C4-2B (cell line): ENCODE data around the gene ELL3.
"Not testable (repeated sequence)": the region's sequence is repeated elsewhere in the genome, so short reads cannot be mapped to it uniquely, and the experiment has no call there.

Source experiments
- ZFX ChIP-seq: fragments of 450-650 bp; IDR thresholded peaks from 2 replicates; pipeline ENCODE4 v1.6.1; 2017
- TF ChIP-seq, protein P1 (sequence below): fragments of 450-650 bp; conservative IDR thresholded peaks from 2 replicates; pipeline ENCODE4 v1.5.1; 2017; ENCODE audit warnings: mild to moderate bottlenecking

DNA sequence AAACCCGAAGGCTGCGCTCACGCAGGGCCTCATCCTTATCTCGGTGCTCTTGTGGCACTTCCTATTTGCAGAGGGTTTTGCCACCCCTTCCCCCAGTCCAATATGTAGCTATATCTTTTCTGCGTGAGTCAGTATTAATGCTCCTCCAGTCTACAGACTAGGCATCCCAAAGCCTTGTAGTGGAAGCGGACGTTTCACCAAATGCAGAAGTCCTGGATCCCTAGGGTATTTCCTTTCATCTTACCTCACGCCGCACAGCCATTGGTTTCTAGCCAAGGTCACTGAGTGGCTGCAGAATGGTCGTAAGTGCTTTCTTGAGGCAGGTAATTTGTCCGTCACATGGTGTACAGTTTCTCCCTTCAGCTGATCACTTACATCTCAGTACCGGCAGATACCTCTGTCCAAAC, 29.9 kb downstream of the ELL3 start:
- TF ChIP-seq, protein P1, sequence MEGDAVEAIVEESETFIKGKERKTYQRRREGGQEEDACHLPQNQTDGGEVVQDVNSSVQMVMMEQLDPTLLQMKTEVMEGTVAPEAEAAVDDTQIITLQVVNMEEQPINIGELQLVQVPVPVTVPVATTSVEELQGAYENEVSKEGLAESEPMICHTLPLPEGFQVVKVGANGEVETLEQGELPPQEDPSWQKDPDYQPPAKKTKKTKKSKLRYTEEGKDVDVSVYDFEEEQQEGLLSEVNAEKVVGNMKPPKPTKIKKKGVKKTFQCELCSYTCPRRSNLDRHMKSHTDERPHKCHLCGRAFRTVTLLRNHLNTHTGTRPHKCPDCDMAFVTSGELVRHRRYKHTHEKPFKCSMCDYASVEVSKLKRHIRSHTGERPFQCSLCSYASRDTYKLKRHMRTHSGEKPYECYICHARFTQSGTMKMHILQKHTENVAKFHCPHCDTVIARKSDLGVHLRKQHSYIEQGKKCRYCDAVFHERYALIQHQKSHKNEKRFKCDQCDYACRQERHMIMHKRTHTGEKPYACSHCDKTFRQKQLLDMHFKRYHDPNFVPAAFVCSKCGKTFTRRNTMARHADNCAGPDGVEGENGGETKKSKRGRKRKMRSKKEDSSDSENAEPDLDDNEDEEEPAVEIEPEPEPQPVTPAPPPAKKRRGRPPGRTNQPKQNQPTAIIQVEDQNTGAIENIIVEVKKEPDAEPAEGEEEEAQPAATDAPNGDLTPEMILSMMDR, result not testable (repeated sequence)
- TF ChIP-seq ZFX, result peak; percentile 16; the same call in 1 of the 2 replicates
